Keratinocyte (primary cell): ENCODE results near the gene FILIP1. TPM values are rescaled to one million over a fixed set of nuclear protein-coding genes. Genes with fewer than 3 reads are reported as not detected.

Experiments used
- DNase-seq: peaks from one replicate; pipeline ENCODE4 v3.0.0-alpha.2; 2011; ENCODE audit warnings: low read depth, missing footprints, low spot score
- FAIRE-seq: peaks from 2 replicates; lab custom pipeline; 2011; peaks lifted over from hg19 to GRCh38; lab: Jason Lieb, UNC
- H2AFZ ChIP-seq: 2 replicates; pipeline ENCODE4 v1.6.0; 2012; ENCODE audit warnings: low read length, control low read depth, inconsistent platforms; ENCODE audit not compliant: control insufficient read depth
- H3K27ac ChIP-seq: 2 replicates; pipeline ENCODE4 v1.5.1; 2011; ENCODE audit warnings: low read length; ENCODE audit not compliant: control insufficient read depth, insufficient read depth
- H3K27me3 ChIP-seq: 3 replicates; pipeline ENCODE4 v1.6.0; 2011; ENCODE audit warnings: low read length; ENCODE audit not compliant: control insufficient read depth, insufficient read depth; ENCODE audit errors: extremely low read depth
- H3K36me3 ChIP-seq, 2 experiments: 2 replicates in 1 of 2; 3 replicates in 1 of 2; pipeline ENCODE4 v1.5.1; 2011; ENCODE audit warnings: low read length in 2 of 2, mild to moderate bottlenecking in 1 of 2; ENCODE audit not compliant: control insufficient read depth in 2 of 2, insufficient read depth in 2 of 2; ENCODE audit errors: extremely low read depth in 1 of 2
- H3K4me1 ChIP-seq: 3 replicates; pipeline ENCODE4 v1.5.1; 2011; ENCODE audit warnings: low read length; ENCODE audit not compliant: control insufficient read depth, insufficient read depth; ENCODE audit errors: extremely low read depth
- H3K4me2 ChIP-seq: 3 replicates; pipeline ENCODE4 v1.6.0; 2011; ENCODE audit warnings: low read depth, low read length; ENCODE audit not compliant: control insufficient read depth, insufficient read depth; ENCODE audit errors: extremely low read depth
- H3K4me3 ChIP-seq, 3 experiments: fragments of 200-600 bp in 1 of 3; sonication (generic) in 1 of 3; 2 replicates in 2 of 3; 3 replicates in 1 of 3; pipeline ENCODE4 v1.5.1; 2011 to 2016; ENCODE audit warnings: low read length in 3 of 3, mild to moderate bottlenecking in 3 of 3, control low read depth in 2 of 3, inconsistent platforms in 1 of 3, low read depth in 1 of 3, mixed read lengths in 1 of 3, mixed run types in 1 of 3, moderate library complexity in 1 of 3; ENCODE audit not compliant: control insufficient read depth in 2 of 3, insufficient read depth in 2 of 3; ENCODE audit errors: extremely low read depth in 1 of 3
- H3K79me2 ChIP-seq: 2 replicates; pipeline ENCODE4 v1.6.0; 2012; ENCODE audit warnings: low read length; ENCODE audit not compliant: control insufficient read depth, insufficient read depth
- H3K9ac ChIP-seq: 3 replicates; pipeline ENCODE4 v1.6.0; 2011; ENCODE audit warnings: low read length; ENCODE audit not compliant: control insufficient read depth, insufficient read depth; ENCODE audit errors: extremely low read depth
- H3K9me1 ChIP-seq: 3 replicates; pipeline ENCODE4 v1.6.0; 2011; ENCODE audit warnings: low read length; ENCODE audit not compliant: control insufficient read depth, insufficient read depth; ENCODE audit errors: extremely low read depth
- H3K9me3 ChIP-seq: 2 replicates; pipeline ENCODE4 v1.5.1; 2012; ENCODE audit warnings: low read depth, low read length; ENCODE audit not compliant: control insufficient read depth
- H4K20me1 ChIP-seq: 3 replicates; pipeline ENCODE4 v1.6.0; 2011; ENCODE audit warnings: low read length; ENCODE audit not compliant: control insufficient read depth, insufficient read depth; ENCODE audit errors: extremely low read depth
- EZH2 ChIP-seq: IDR thresholded peaks from one replicate; pipeline ENCODE4 v1.6.1; 2012; ENCODE audit warnings: inconsistent platforms, mild to moderate bottlenecking, low read length, moderate library complexity
- dilution Hi-C: fragments of 300-500 bp; cut with MboI; formaldehyde crosslinking; loops from one replicate; pipeline ENCODE4 v1.7.0; 2020; ENCODE audit warnings: low sequenced_read_pairs; ENCODE audit not compliant: extremely low pct_ligation_motif_present
- polyA plus RNA-seq, 5 experiments: library from polyadenylated mRNA; depleted of rRNA in 3 of 5; stranded (reverse) in 3 of 5; stranded (forward) in 1 of 5; unstranded in 1 of 5; fragments of >200 nt; gene quantifications; 1 replicate in 1 of 5; 2 replicates in 3 of 5; 3 replicates in 1 of 5; pipeline versions ENCODE4 v1.2.1 to v1.2.3, GENCODE V29; 2011 to 2012; ENCODE audit warnings: missing spikeins in 2 of 5, low read depth in 1 of 5, low replicate concordance in 1 of 5
- TF ChIP-seq, protein P1 (sequence below), 3 experiments: IDR thresholded peaks in 1 of 3; conservative IDR thresholded peaks in 1 of 3; optimal IDR thresholded peaks in 1 of 3; 2 replicates in 2 of 3; 3 replicates in 1 of 3; pipeline versions ENCODE3 to v1.5.1; 2011; ENCODE audit warnings: low read length in 3 of 3, mild to moderate bottlenecking in 3 of 3, moderate library complexity in 2 of 3, control low read depth in 1 of 3, inconsistent platforms in 1 of 3; ENCODE audit not compliant: insufficient read depth in 2 of 3; ENCODE audit errors: extremely low read depth in 1 of 3

Gene FILIP1
- polyA plus RNA-seq, 1 donor (not counting 4 experiments of a cell fraction or from before 2014, with no cell fraction given), result 0.01 TPM

DNA sequence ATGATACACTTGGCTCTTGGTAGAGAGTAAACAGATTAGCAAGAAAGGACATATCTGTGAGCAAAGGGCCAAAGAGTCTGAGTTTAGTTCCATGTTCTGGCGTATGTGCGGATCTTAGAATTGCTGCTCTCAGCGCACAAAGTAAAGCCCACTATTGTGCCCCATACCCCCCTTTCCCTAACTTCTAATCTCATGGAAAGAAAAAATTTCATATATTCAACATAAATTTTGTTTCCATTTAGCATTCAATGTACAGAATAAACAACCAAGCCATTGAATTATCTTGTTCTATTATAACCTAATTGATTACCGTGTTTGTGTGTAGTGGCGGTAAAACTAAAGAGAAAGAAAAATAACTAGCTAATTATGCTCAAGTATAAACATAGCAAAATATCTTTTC lies 30.5 kb downstream of the FILIP1 start:
- H3K4me3 ChIP-seq, result no peak overlapping the region
- H3K27me3 ChIP-seq, result no peaks in the 10 kb centered on the region
- H3K27ac ChIP-seq, result no peak overlapping the region
- no peak overlapping the region for H3K4me2 ChIP-seq
- no peaks in the 10 kb centered on the region for H3K36me3 ChIP-seq
- no peak for TF ChIP-seq EZH2
- TF ChIP-seq, protein P1, sequence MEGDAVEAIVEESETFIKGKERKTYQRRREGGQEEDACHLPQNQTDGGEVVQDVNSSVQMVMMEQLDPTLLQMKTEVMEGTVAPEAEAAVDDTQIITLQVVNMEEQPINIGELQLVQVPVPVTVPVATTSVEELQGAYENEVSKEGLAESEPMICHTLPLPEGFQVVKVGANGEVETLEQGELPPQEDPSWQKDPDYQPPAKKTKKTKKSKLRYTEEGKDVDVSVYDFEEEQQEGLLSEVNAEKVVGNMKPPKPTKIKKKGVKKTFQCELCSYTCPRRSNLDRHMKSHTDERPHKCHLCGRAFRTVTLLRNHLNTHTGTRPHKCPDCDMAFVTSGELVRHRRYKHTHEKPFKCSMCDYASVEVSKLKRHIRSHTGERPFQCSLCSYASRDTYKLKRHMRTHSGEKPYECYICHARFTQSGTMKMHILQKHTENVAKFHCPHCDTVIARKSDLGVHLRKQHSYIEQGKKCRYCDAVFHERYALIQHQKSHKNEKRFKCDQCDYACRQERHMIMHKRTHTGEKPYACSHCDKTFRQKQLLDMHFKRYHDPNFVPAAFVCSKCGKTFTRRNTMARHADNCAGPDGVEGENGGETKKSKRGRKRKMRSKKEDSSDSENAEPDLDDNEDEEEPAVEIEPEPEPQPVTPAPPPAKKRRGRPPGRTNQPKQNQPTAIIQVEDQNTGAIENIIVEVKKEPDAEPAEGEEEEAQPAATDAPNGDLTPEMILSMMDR (optimal IDR thresholded peaks at IDR 0.05 in 1 of 3, IDR thresholded peaks at IDR 0.05 in 1 of 3, conservative IDR thresholded peaks at IDR 0.05 in 1 of 3; ENCODE audit: extremely low read depth in 1 of 3, insufficient read depth in 2 of 3, low read length in 3 of 3), result no peak
- no peak for DNase-seq
- H3K79me2 ChIP-seq, result no peaks in the 10 kb centered on the region
- no peak overlapping the region for H2AFZ ChIP-seq
- H3K9ac ChIP-seq, result no peak overlapping the region
- H3K4me1 ChIP-seq, result no peaks in the 10 kb centered on the region
- H3K9me1 ChIP-seq, result no peaks in the 10 kb centered on the region
- dilution Hi-C loops, result no loop called here
- FAIRE-seq, result no peak
- H3K9me3 ChIP-seq, result no peaks in the 10 kb centered on the region
- no peaks in the 10 kb centered on the region for H4K20me1 ChIP-seq

DNA sequence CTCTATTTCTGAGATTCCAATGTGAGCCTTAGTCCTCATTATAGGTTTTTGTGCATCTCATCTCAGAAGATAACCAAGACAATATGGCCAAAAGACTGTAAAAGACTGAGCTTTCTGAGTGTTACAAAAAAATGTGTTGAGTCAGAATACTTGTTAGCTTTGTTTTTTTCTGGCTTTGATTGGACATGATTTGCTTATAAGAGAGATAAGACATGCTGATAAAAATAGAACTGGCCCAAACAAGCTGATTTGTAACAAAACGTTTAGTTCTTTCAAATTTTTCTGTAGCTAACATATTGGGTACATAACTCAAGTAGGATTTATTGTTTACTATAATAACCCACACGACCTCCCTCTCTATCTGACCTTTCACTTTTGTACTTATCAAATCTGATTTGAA lies 32.9 kb downstream of the FILIP1 start:
- Histone ChIP-seq H2AFZ (no peak overlapping the region), H3K79me2 (no peaks in the 10 kb centered on the region), H3K4me1 (no peaks in the 10 kb centered on the region), H3K4me2 (no peak overlapping the region), H3K27ac (no peak overlapping the region), H3K27me3 (no peaks in the 10 kb centered on the region), H3K36me3 (no peaks in the 10 kb centered on the region), H3K9me3 (no peaks in the 10 kb centered on the region), H3K4me3 (no peak overlapping the region), H4K20me1 (no peaks in the 10 kb centered on the region), H3K9ac (no peak overlapping the region), H3K9me1 (no peaks in the 10 kb centered on the region)
- dilution Hi-C loops, result no loop called here
- TF ChIP-seq, protein P1 (optimal IDR thresholded peaks at IDR 0.05 in 1 of 3, IDR thresholded peaks at IDR 0.05 in 1 of 3, conservative IDR thresholded peaks at IDR 0.05 in 1 of 3; ENCODE audit: extremely low read depth in 1 of 3, insufficient read depth in 2 of 3, low read length in 3 of 3), result no peak
- no peak for TF ChIP-seq EZH2
- DNase-seq (no peak), FAIRE-seq (no peak)
